Mesothelial cell of epicardium (in vitro differentiated cells): Measurements from ENCODE around the gene CNST. TPM values are rescaled to one million over a fixed set of nuclear protein-coding genes. Genes with fewer than 3 reads are reported as not detected.

ENCODE experiments used
- DNase-seq, 2 experiments: peaks; one replicate each; pipeline ENCODE4 v3.0.0; 2021; ENCODE audit warnings: low spot score in 2 of 2; ENCODE audit not compliant: unreplicated experiment in 2 of 2
- H3K27ac Mint-ChIP-seq: 2 replicates; pipeline ENCODE4 v1.8.0; 2021; ENCODE audit warnings: mixed read lengths
- H3K27me3 Mint-ChIP-seq: 2 replicates; pipeline ENCODE4 v1.8.0; 2021; ENCODE audit warnings: low read depth, mixed read lengths
- H3K36me3 Mint-ChIP-seq: 2 replicates; pipeline ENCODE4 v1.8.0; 2021; ENCODE audit warnings: mixed read lengths
- H3K4me1 Mint-ChIP-seq: 2 replicates; pipeline ENCODE4 v1.8.0; 2021; ENCODE audit warnings: mixed read lengths
- H3K4me3 Mint-ChIP-seq: 2 replicates; pipeline ENCODE4 v1.8.0; 2021; ENCODE audit warnings: mild to moderate bottlenecking, moderate library complexity, mixed read lengths
- H3K9me3 Mint-ChIP-seq: 2 replicates; pipeline ENCODE4 v1.8.0; 2021; ENCODE audit warnings: mixed read lengths
- CTCF ChIP-seq: fragments of 200-600 bp; sonication (generic); IDR thresholded peaks from one replicate; pipeline ENCODE4 v1.5.0; 2021; ENCODE audit warnings: antibody characterized with exemption; ENCODE audit not compliant: unreplicated experiment
- total RNA-seq: library from RNA; stranded (reverse); gene quantifications from 3 replicates; pipeline ENCODE4 v1.2.1, GENCODE V29; 2021

CNST gene
- total RNA-seq, 1 donor from 2014 or later = 21.0 TPM

- no peak for TF ChIP-seq CTCF
- H3K4me1 Mint-ChIP-seq = no peaks in the 10 kb centered on the region
- H3K9me3 Mint-ChIP-seq = peaks cover 13% of the 10 kb centered on the region
- no peak for DNase-seq
- no peak overlapping the region for H3K27ac Mint-ChIP-seq
- H3K27me3 Mint-ChIP-seq = peaks cover 13% of the 10 kb centered on the region
- no peaks in the 10 kb centered on the region for H3K36me3 Mint-ChIP-seq
- no peak overlapping the region for H3K4me3 Mint-ChIP-seq
Measured at GRCh38 chr1:246533371-246533905, 32.8 kb upstream of the CNST start.

- Mint-ChIP-seq H3K27me3 (peaks cover 12% of the 10 kb centered on the region), H3K4me1 (no peaks in the 10 kb centered on the region)
Measured at GRCh38 chr1:246534114-246534513, 32.1 kb upstream of the CNST start.

GRCh38 chr1:246537441-246537840, 28.8 kb upstream of the CNST start:
- peaks cover 7% of the 10 kb centered on the region for H3K36me3 Mint-ChIP-seq
- H3K4me1 Mint-ChIP-seq = no peaks in the 10 kb centered on the region
- H3K4me3 Mint-ChIP-seq = no peak overlapping the region
- H3K27me3 Mint-ChIP-seq = peaks cover 10% of the 10 kb centered on the region
- no peaks in the 10 kb centered on the region for H3K9me3 Mint-ChIP-seq
- no peak for TF ChIP-seq CTCF
- no peak overlapping the region for H3K27ac Mint-ChIP-seq
- no peak for DNase-seq

More at GRCh38 chr1:246534114-246534513, 32.1 kb upstream of the CNST start:
- Mint-ChIP-seq H3K27ac (no peak overlapping the region), H3K36me3 (no peaks in the 10 kb centered on the region), H3K4me3 (no peak overlapping the region), H3K9me3 (peaks cover 13% of the 10 kb centered on the region)
- DNase-seq = no peak
- TF ChIP-seq CTCF = no peak

GRCh38 chr1:246537887-246538286, 28.4 kb upstream of the CNST start:
- DNase-seq = no peak
- Mint-ChIP-seq H3K9me3 (no peaks in the 10 kb centered on the region), H3K27ac (no peak overlapping the region), H3K4me3 (no peak overlapping the region), H3K36me3 (peaks cover 7% of the 10 kb centered on the region), H3K4me1 (no peaks in the 10 kb centered on the region), H3K27me3 (peaks cover 8% of the 10 kb centered on the region)
- no peak for TF ChIP-seq CTCF

- H3K4me1 Mint-ChIP-seq = no peaks in the 10 kb centered on the region
- no peaks in the 10 kb centered on the region for H3K27me3 Mint-ChIP-seq
- TF ChIP-seq CTCF = no peak
- peaks cover 17% of the 10 kb centered on the region for H3K36me3 Mint-ChIP-seq
- no peak overlapping the region for H3K27ac Mint-ChIP-seq
- no peak for DNase-seq
- no peak overlapping the region for H3K4me3 Mint-ChIP-seq
- no peaks in the 10 kb centered on the region for H3K9me3 Mint-ChIP-seq
Measured at GRCh38 chr1:246540738-246541491, 25.3 kb upstream of the CNST start.
